Activated naive CD8-positive, alpha-beta T cell treated with anti-CD3 and anti-CD28 coated beads, Interleukin-2, amount 10 ng/mL, durations not matched to agents 7 days and 5 days (primary cell): ENCODE data around the gene LRRC51. TPM values are rescaled to one million over a fixed set of nuclear protein-coding genes. Genes with fewer than 3 reads are reported as not detected.

Experiments
- ATAC-seq: fragments of 150-1000 bp; cut with Tn5 transposase; one replicate; pipeline ENCODE4 v1.10.0; 2021; ENCODE audit warnings: low read depth, moderate library complexity
- POLR2A ChIA-PET: fragments of 350-600 bp; sonication (Branson Sonifier 250); formaldehyde crosslinking; loops from one replicate; lab custom pipeline; 2021; ENCODE audit warnings: antibody characterized with exemption; lab: Charles Lee
- DNase-seq: peaks from one replicate; pipeline ENCODE4 v3.0.0; 2021
- H3K27ac Mint-ChIP-seq: one replicate; pipeline ENCODE4 v1.8.0; 2022; ENCODE audit warnings: mild to moderate bottlenecking, mixed read lengths
- H3K27me3 Mint-ChIP-seq: one replicate; pipeline ENCODE4 v1.8.0; 2022; ENCODE audit warnings: mild to moderate bottlenecking, moderate library complexity, mixed read lengths
- H3K36me3 Mint-ChIP-seq: one replicate; pipeline ENCODE4 v1.8.0; 2021; ENCODE audit warnings: mild to moderate bottlenecking, mixed read lengths
- H3K4me1 Mint-ChIP-seq: one replicate; pipeline ENCODE4 v1.8.0; 2021; ENCODE audit warnings: mixed read lengths
- H3K4me3 Mint-ChIP-seq: one replicate; pipeline ENCODE4 v1.8.0; 2022; ENCODE audit warnings: mild to moderate bottlenecking, moderate library complexity, mixed read lengths
- H3K9me3 Mint-ChIP-seq: one replicate; pipeline ENCODE4 v1.8.0; 2021; ENCODE audit warnings: mixed read lengths
- total RNA-seq, 2 experiments: library from RNA; stranded (reverse); gene quantifications; one replicate each; pipeline ENCODE4 v1.2.3, GENCODE V29; 2021

The LRRC51 gene
- 1 to 10 TPM; 4.3 to 5.1 TPM for total RNA-seq

GRCh38 chr11:72080326-72081183 is at the start of gene LRRC51, which contains the start of gene NUMA1:
Gene LRRC51 (plus strand): TSS chr11:72080850. CDS start chr11:72089084, 8,234 bp downstream.
Gene NUMA1 (minus strand): TSS chr11:72080542. CDS start chr11:72035943, 44,599 bp downstream.
- peak within 1 kb of the TSS; percentile 85 for H3K27ac Mint-ChIP-seq
- peaks cover 47% of the 10 kb centered on the region for H3K4me1 Mint-ChIP-seq
- H3K27me3 Mint-ChIP-seq = no peaks in the 10 kb centered on the region

GRCh38 chr11:72036687-72037086 is 44.0 kb upstream of the LRRC51 start:
- POLR2A ChIA-PET = no interaction called here
- ATAC-seq = no peak
- no peaks in the 10 kb centered on the region for H3K9me3 Mint-ChIP-seq
- no peak for DNase-seq
- no peaks in the 10 kb centered on the region for H3K27me3 Mint-ChIP-seq
- H3K36me3 Mint-ChIP-seq = peaks cover 27% of the 10 kb centered on the region
- H3K4me1 Mint-ChIP-seq = peaks cover 10% of the 10 kb centered on the region
- peak overlapping the region; percentile 16 for H3K27ac Mint-ChIP-seq
- H3K4me3 Mint-ChIP-seq = no peak overlapping the region

More at GRCh38 chr11:72080326-72081183, at the start of gene LRRC51, which contains the start of gene NUMA1:
- Mint-ChIP-seq H3K9me3 (no peaks in the 10 kb centered on the region), H3K36me3 (peaks cover 11% of the 10 kb centered on the region), H3K4me3 (peak within 1 kb of the TSS; percentile 87)
- ATAC-seq (peak; percentile 96), DNase-seq (peak; percentile 96)
- POLR2A ChIA-PET = interaction anchor here (0.6 to 1.6 kb wide), 4 partner anchors 10 to 355 kb away, joined by 3 to 4 read pairs (median 4); partner anchors contain the start of genes RNF121 and XNDC1N

DNA sequence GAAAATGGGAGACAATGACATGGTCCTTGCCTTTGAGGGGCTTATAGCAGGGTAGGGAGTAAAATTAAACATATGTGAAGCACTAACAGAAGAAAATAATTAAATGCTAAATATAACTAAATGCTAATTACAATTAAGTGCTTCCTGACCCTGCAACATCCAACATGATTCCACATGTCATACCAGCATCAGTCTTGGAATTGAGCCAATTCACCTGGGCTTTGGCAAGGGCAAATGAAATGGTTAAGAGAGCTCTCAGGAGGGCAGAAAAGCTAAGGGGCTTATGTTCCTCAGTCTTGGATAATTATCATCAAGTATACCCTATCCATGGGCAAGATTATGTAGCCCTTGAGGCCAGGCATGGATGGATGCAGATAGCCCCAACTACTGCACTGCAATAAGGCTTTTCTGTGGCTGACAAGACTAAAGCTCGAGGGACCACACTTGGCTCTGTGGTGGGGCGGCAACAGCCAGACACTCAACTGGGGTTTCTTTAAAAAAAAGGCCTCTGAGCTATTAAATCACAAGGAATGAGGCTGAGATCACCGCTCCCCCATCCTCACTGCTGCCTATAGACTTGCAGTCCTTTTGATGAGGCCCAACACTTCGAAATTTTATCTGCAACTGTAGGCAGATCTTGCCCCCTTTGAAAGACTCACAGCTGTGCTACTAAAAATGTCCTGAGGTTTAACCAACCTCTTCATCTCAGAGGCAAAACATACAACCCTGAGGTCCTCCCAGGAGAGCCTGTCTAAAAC is 42.9 kb upstream of the LRRC51 start:
- H3K27me3 Mint-ChIP-seq = no peaks in the 10 kb centered on the region
- H3K27ac Mint-ChIP-seq = no peak overlapping the region
- no peak overlapping the region for H3K4me3 Mint-ChIP-seq
- H3K36me3 Mint-ChIP-seq = peaks cover 27% of the 10 kb centered on the region
- peaks cover 19% of the 10 kb centered on the region for H3K4me1 Mint-ChIP-seq
- POLR2A ChIA-PET = interaction anchor here (1.2 to 3.3 kb wide), 2 partner anchors 9 to 17 kb away, joined by 4 to 10 read pairs; no protein-coding TSS in a partner anchor
- no peaks in the 10 kb centered on the region for H3K9me3 Mint-ChIP-seq
- DNase-seq (no peak), ATAC-seq (no peak)

DNA sequence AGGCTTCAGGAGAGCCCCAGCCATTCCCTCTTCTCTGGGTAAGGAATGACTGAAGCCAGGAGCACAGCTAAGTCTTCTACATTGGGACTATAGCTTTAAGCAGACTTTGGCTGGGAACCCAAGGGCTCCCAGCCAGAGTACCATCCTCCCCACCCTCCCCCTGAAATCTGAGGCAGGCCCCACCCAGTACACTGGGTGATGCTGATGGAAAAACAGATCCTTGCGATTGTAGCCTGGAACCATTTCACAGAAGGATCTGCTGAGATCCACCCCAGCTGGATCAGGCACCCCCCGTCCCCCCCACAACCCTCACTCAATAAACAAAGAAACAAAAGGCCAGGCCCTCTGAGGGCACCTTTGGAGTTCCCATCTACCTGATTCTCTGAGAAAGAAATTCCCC is 42.2 kb upstream of the LRRC51 start:
- H3K36me3 Mint-ChIP-seq = peaks cover 29% of the 10 kb centered on the region
- H3K27me3 Mint-ChIP-seq = no peaks in the 10 kb centered on the region
- no peak for ATAC-seq
- H3K9me3 Mint-ChIP-seq = no peaks in the 10 kb centered on the region
- H3K27ac Mint-ChIP-seq = no peak overlapping the region
- no peak overlapping the region for H3K4me3 Mint-ChIP-seq
- no peak for DNase-seq
- peaks cover 22% of the 10 kb centered on the region for H3K4me1 Mint-ChIP-seq
- POLR2A ChIA-PET = interaction anchor here (1.0 to 3.3 kb wide), 5 partner anchors 10 to 395 kb away, joined by 3 to 13 read pairs (median 4); partner anchors contain the start of gene ANAPC15

- Mint-ChIP-seq H3K27ac (no peak overlapping the region), H3K27me3 (no peaks in the 10 kb centered on the region), H3K4me1 (peaks cover 25% of the 10 kb centered on the region), H3K4me3 (no peak overlapping the region), H3K36me3 (peaks cover 26% of the 10 kb centered on the region), H3K9me3 (no peaks in the 10 kb centered on the region)
- ATAC-seq = no peak
- POLR2A ChIA-PET = interaction anchor here (1.0 to 3.3 kb wide), 8 partner anchors 11 to 394 kb away, joined by 3 to 13 read pairs (median 5); partner anchors contain the start of gene ANAPC15
- no peak for DNase-seq
These were observed 41.4 kb upstream of the LRRC51 start for GRCh38 chr11:72039031-72039855.

DNA sequence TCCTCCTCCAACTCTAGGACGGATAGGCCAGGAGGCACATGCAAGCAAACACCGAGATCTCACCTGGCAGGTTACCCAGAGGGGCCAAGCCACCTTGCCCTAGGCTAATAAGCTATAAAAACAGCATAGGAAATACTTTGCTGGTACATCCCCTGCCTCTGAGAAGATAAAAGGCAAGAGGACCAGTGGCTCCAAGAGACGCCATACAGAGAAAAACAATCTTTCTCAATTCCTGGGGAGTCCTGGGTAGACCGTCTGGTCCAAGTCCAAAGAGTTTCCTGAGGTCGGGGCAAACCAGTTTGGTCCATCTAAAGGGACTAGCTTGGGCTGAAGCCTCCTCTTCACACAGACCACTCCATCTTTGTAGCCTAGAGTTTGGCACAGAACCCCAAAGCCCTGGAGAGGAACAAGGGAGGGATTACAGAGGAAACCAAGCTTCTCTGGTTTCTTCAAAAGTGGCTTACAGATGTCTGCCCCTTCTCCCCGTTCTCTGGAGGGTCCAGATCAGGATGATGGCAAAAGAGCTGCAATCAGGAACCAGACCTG is 40.7 kb upstream of the LRRC51 start:
- Mint-ChIP-seq H3K4me1 (peaks cover 27% of the 10 kb centered on the region), H3K27ac (no peak overlapping the region), H3K27me3 (no peaks in the 10 kb centered on the region), H3K9me3 (no peaks in the 10 kb centered on the region), H3K36me3 (peaks cover 25% of the 10 kb centered on the region), H3K4me3 (no peak overlapping the region)
- POLR2A ChIA-PET = interaction anchor here (0.7 to 3.3 kb wide), 14 partner anchors 9 to 183 kb away, joined by 3 to 13 read pairs (median 3); partner anchors contain the start of gene ANAPC15
- no peak for ATAC-seq
- no peak for DNase-seq

DNA sequence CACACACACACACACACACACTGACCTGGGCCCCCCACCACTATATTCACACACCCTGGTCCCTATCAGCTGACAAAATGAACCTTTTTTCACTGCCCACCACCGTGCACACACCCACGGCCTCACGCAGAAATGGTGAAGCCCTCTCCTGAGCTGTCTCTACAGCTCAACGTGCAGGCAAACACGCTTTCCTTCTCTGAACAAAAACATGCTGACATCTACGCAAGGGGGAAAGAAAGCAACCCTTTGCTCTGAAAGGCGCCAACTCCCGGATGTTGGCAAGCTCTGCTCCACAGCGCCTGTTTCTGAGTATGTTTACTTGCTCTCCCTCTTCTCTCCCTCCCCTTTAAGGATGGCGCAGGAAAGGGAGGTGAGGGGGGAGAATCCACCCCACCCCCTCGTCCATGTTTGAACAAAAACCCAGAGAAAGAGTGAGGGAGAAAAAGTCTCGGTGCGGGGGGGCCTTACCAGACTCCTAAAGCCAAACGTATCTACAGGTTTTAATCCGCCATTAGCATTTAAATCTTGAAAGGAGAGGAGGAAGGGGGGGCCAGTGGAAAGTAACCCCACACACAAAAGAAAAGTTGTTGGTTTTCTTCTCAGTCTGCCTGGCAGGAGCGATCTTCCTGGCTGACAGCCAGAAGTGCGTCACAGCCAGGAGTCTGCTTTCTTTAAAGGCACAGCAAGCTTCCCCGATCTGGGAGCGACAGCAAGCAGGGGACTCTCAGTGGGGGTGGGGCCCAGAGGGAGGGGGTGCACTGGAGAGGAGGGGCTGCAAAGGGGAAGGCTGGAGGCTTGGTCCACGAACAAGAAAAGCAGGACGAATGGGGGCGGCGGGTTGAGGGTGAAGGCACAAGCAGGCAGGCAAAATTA is 39.9 kb upstream of the LRRC51 start:
- H3K27ac Mint-ChIP-seq = no peak overlapping the region
- ATAC-seq = peak; percentile 65
- POLR2A ChIA-PET = interaction anchor here (0.7 to 3.3 kb wide), 12 partner anchors 8 to 183 kb away, joined by 3 to 13 read pairs (median 3); partner anchors contain the start of gene ANAPC15
- H3K27me3 Mint-ChIP-seq = no peaks in the 10 kb centered on the region
- no peak overlapping the region for H3K4me3 Mint-ChIP-seq
- H3K9me3 Mint-ChIP-seq = no peaks in the 10 kb centered on the region
- H3K36me3 Mint-ChIP-seq = peaks cover 21% of the 10 kb centered on the region
- peak; percentile 62 for DNase-seq
- peaks cover 29% of the 10 kb centered on the region for H3K4me1 Mint-ChIP-seq

DNA sequence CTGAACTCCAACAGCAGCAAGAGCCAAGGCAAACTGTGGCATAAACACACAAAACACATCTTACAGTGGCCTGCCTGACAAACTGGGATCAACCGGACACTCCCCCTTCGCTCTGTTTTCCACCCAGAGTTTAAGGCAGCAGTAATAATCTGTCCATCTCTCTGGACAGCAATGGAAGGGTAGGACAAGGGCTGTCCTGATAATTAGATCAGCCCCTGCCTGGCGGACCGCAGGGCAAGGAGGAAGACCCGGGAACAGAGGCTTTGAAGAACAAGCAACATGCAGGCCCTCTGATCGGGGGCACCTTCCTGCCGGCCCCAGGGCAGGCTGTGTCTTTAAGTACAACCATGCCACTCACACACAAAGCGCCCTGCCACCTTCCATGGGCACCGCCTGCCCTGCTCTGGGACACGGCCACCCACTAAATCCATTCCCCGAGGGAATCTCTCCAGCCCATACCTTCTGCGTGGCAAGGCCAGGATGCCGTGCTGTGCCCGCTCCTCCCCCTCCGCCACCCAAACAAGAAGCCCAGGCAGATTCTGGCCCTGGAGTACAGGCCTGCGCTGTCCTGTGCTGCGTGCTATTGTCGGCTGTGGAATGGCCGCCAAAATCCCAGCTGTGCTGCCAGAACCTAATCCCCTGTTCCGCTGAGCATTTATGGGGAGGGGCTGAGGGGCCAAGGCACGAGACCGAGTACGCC is 39.1 kb upstream of the LRRC51 start:
- Mint-ChIP-seq H3K36me3 (peaks cover 19% of the 10 kb centered on the region), H3K27me3 (no peaks in the 10 kb centered on the region), H3K4me3 (no peak overlapping the region), H3K4me1 (peaks cover 29% of the 10 kb centered on the region), H3K9me3 (no peaks in the 10 kb centered on the region), H3K27ac (no peak overlapping the region)
- POLR2A ChIA-PET = interaction anchor here (1.1 kb wide), 1 partner anchor 37 kb away, joined by 3 read pairs; no protein-coding TSS in a partner anchor
- DNase-seq (peak; percentile 59), ATAC-seq (peak; percentile 41)

GRCh38 chr11:72042064-72042745 is 38.4 kb upstream of the LRRC51 start:
- Mint-ChIP-seq H3K27ac (no peak overlapping the region), H3K4me1 (peaks cover 23% of the 10 kb centered on the region), H3K36me3 (peaks cover 12% of the 10 kb centered on the region), H3K4me3 (no peak overlapping the region), H3K9me3 (no peaks in the 10 kb centered on the region), H3K27me3 (no peaks in the 10 kb centered on the region)
- DNase-seq (no peak), ATAC-seq (no peak)
- POLR2A ChIA-PET = interaction anchor here (0.9 kb wide), 1 partner anchor 51 kb away, joined by 3 read pairs; no protein-coding TSS in a partner anchor

GRCh38 chr11:72045849-72046248 is 34.8 kb upstream of the LRRC51 start:
- POLR2A ChIA-PET = no interaction called here
- H3K27me3 Mint-ChIP-seq = no peaks in the 10 kb centered on the region

More at GRCh38 chr11:72045849-72046248, 34.8 kb upstream of the LRRC51 start:
- no peaks in the 10 kb centered on the region for H3K9me3 Mint-ChIP-seq
- H3K27ac Mint-ChIP-seq = no peak overlapping the region
- peaks cover 24% of the 10 kb centered on the region for H3K4me1 Mint-ChIP-seq
- H3K4me3 Mint-ChIP-seq = no peak overlapping the region
- DNase-seq = no peak
- H3K36me3 Mint-ChIP-seq = peaks cover 12% of the 10 kb centered on the region
- no peak for ATAC-seq
